Measurements from ENCODE around the gene FEM1C. TPM values are rescaled to one million over a fixed set of nuclear protein-coding genes. Genes with fewer than 3 reads are reported as not detected.

Gene FEM1C
- total RNA-seq, 1 donor from 2014 or later = 50.9 TPM

Small RNA genes lying within 50 kb of the gene (small RNA-seq; reads per million reads assigned to genes)
- gene AC008628.1 (ENCODE audit: low replicate concordance) = not detected
- not detected for gene AC008628.2 (ENCODE audit: low replicate concordance)

Other genes with a start within 250 kb of the FEM1C start
- 69.8 TPM for gene CCDC112, start 248.1 kb downstream of the FEM1C start, total RNA-seq
- gene TICAM2, start 57.7 kb upstream of the FEM1C start, total RNA-seq = 0.49 TPM
- gene TMED7, start 81.3 kb upstream of the FEM1C start, total RNA-seq = 72.3 TPM